Uterus (tissue), 4 donors: ENCODE results near the gene DUSP28. TPM values are rescaled to one million over a fixed set of nuclear protein-coding genes. Genes with fewer than 3 reads are reported as not detected.

Experiments
- DNase-seq, 2 donors: peaks; one replicate each; pipeline ENCODE4 v3.0.0-alpha.2; 2019 to 2020
- H3K27ac ChIP-seq, 2 donors: fragments of 200-600 bp; sonication (generic); 1 replicate in 1 of 2; 2 replicates in 1 of 2; pipeline ENCODE4 v1.5.1; 2016 to 2018
- H3K27me3 ChIP-seq, 2 donors: fragments of 200-600 bp; sonication (generic); one replicate each; pipeline ENCODE4 v1.5.1; 2018 to 2019; ENCODE audit warnings: control low read depth in 1 of 2
- H3K36me3 ChIP-seq, 2 donors: fragments of 200-600 bp; sonication (generic); one replicate each; pipeline ENCODE4 v1.5.1; 2019; ENCODE audit warnings: control low read depth in 1 of 2
- H3K4me1 ChIP-seq, 2 donors: fragments of 200-600 bp; sonication (generic); one replicate each; pipeline ENCODE4 v1.5.1; 2018 to 2019; ENCODE audit warnings: control low read depth in 1 of 2
- H3K4me3 ChIP-seq, 2 donors: fragments of 200-600 bp; sonication (generic); 1 replicate in 1 of 2; 2 replicates in 1 of 2; pipeline ENCODE4 v1.5.1; 2018 to 2019; ENCODE audit warnings: mild to moderate bottlenecking in 1 of 2
- H3K9me3 ChIP-seq, 2 donors: fragments of 200-600 bp; sonication (generic); one replicate each; pipeline ENCODE4 v1.5.1; 2019; ENCODE audit warnings: control low read depth in 1 of 2
- POLR2A ChIP-seq, 2 donors: fragments of 450-650 bp; IDR thresholded peaks; one replicate each; pipeline ENCODE4 v1.6.1; 2016; ENCODE audit warnings: antibody characterized with exemption in 2 of 2, mild to moderate bottlenecking in 1 of 2, moderate library complexity in 1 of 2
- intact Hi-C: fragments of 100-400 bp; cut with DNase I; formaldehyde crosslinking; loops from one replicate; pipeline ENCODE4 v1.15.1; 2023; ENCODE audit warnings: low total_unique reads
- total RNA-seq, 4 donors: library from RNA; depleted of rRNA in 3 of 4; stranded (reverse); fragments of >200 nt in 3 of 4; gene quantifications; one replicate each; pipeline versions ENCODE4 v1.1.0 to v1.2.4, GENCODE V29; 2014 to 2023
- TF ChIP-seq, protein P1 (sequence below), 4 experiments: fragments of 200-600 bp in 2 of 4; fragments of 450-650 bp in 2 of 4; sonication (generic) in 2 of 4; IDR thresholded peaks; one replicate each; pipeline ENCODE4 v1.5.1; 2016 to 2019; ENCODE audit warnings: antibody characterized with exemption in 4 of 4, mild to moderate bottlenecking in 2 of 4, moderate library complexity in 1 of 4
- donor health status: DM: yes; HTN: yes; CAD: no.

DUSP28 gene
- total RNA-seq, 4 donors from 2014 or later: 0.26 to 3.7 (median 2.6) TPM

DNA sequence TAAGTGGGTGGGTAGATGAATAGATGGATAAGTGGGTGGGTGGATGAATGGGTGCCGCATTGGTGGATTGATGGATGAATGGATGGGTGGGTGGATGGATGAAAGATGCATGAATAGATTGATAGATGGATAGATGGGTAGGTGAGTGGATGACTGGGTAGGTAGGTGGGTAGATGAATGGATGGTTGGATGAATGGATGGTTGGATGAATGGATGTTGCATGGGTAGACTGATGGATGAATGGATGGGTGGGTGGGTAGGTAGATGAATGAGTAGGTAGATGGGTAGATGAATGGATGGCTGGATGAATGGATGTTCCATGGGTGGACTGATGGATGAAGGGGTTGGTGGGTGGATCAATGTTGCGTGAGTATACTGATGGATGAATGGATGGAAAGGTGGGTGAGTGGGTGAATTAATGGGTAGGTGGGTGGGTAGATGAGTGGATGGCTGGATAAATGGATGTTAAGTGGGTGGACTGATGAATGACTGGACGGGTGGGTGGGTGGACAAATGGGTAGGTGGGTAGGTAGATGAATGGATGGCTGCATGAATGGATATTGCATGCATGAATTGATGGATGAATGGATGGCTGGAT lies 32.9 kb upstream of the DUSP28 start:
- no peaks in the 10 kb centered on the region for H3K9me3 ChIP-seq
- H3K36me3 ChIP-seq: no peaks in the 10 kb centered on the region
- intact Hi-C loops: no loop called here
- no peaks in the 10 kb centered on the region for H3K27me3 ChIP-seq
- H3K4me3 ChIP-seq: no peak overlapping the region
- H3K4me1 ChIP-seq: no peaks in the 10 kb centered on the region
- DNase-seq: no peak
- TF ChIP-seq, protein P1, sequence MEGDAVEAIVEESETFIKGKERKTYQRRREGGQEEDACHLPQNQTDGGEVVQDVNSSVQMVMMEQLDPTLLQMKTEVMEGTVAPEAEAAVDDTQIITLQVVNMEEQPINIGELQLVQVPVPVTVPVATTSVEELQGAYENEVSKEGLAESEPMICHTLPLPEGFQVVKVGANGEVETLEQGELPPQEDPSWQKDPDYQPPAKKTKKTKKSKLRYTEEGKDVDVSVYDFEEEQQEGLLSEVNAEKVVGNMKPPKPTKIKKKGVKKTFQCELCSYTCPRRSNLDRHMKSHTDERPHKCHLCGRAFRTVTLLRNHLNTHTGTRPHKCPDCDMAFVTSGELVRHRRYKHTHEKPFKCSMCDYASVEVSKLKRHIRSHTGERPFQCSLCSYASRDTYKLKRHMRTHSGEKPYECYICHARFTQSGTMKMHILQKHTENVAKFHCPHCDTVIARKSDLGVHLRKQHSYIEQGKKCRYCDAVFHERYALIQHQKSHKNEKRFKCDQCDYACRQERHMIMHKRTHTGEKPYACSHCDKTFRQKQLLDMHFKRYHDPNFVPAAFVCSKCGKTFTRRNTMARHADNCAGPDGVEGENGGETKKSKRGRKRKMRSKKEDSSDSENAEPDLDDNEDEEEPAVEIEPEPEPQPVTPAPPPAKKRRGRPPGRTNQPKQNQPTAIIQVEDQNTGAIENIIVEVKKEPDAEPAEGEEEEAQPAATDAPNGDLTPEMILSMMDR (IDR thresholded peaks at IDR 0.05): no peak
- TF ChIP-seq POLR2A (IDR thresholded peaks at IDR 0.05): no peak
- no peak overlapping the region for H3K27ac ChIP-seq

- intact Hi-C loops: no loop called here
- TF ChIP-seq POLR2A (IDR thresholded peaks at IDR 0.05): no peak
- TF ChIP-seq, protein P1 (IDR thresholded peaks at IDR 0.05): no peak
- H3K4me1 ChIP-seq: no peaks in the 10 kb centered on the region
- H3K27ac ChIP-seq: no peak overlapping the region
- no peak for DNase-seq
- peaks cover 0 to 6% of the 10 kb centered on the region in 2 donors for H3K9me3 ChIP-seq
- no peaks in the 10 kb centered on the region for H3K27me3 ChIP-seq
- H3K36me3 ChIP-seq: no peaks in the 10 kb centered on the region
- H3K4me3 ChIP-seq: no peak overlapping the region
Observed at GRCh38 chr2:240528406-240529040, 31.6 kb upstream of the DUSP28 start.

DNA sequence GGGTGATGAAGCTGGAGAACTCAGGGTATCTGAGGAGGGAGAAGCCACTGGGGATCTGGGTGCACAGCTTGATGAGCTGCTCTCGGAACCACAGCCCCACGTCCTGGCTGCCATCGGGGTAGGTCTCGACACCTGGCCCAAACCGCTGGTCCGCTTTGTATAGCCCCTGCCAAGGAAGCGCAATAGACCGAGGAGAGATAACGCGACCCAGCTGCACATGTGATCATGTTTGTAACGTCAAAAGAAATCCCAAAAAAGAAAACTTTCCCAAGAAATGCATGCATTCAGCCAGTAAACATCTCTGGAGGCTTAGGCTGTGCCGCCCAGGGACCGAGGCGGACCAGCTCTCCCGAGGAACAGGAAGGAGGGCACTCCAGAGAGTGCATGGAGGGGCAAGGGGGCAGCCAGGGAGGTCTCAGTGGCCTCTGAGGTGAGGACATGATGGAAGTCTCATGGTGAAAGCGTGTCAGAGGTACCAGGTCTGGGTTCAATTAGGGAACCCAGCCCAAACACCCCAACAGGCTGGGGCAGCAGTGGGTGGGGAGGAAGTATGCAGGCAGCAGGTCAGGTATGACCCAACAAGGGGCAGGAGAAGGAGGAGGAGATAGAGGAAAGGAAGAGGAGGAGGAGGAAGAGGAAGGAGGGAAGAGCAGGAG lies 30.7 kb upstream of the DUSP28 start:
- Histone ChIP-seq H3K9me3 (peaks cover 0 to 6% of the 10 kb centered on the region in 2 donors), H3K4me3 (no peak overlapping the region), H3K4me1 (no peaks in the 10 kb centered on the region), H3K36me3 (no peaks in the 10 kb centered on the region), H3K27ac (no peak overlapping the region), H3K27me3 (no peaks in the 10 kb centered on the region)
- TF ChIP-seq, protein P1 (IDR thresholded peaks at IDR 0.05): no peak
- TF ChIP-seq POLR2A (IDR thresholded peaks at IDR 0.05): no peak
- intact Hi-C loops: no loop called here
- no peak for DNase-seq

GRCh38 chr2:240530181-240530580 lies 30.0 kb upstream of the DUSP28 start:
- Histone ChIP-seq H3K4me1 (no peaks in the 10 kb centered on the region), H3K4me3 (no peak overlapping the region), H3K27me3 (no peaks in the 10 kb centered on the region), H3K9me3 (peaks cover 0 to 6% of the 10 kb centered on the region in 2 donors), H3K36me3 (no peaks in the 10 kb centered on the region), H3K27ac (no peak overlapping the region)
- intact Hi-C loops: no loop called here
- TF ChIP-seq POLR2A (IDR thresholded peaks at IDR 0.05): no peak
- TF ChIP-seq, protein P1 (IDR thresholded peaks at IDR 0.05): no peak
- DNase-seq: no peak

DNA sequence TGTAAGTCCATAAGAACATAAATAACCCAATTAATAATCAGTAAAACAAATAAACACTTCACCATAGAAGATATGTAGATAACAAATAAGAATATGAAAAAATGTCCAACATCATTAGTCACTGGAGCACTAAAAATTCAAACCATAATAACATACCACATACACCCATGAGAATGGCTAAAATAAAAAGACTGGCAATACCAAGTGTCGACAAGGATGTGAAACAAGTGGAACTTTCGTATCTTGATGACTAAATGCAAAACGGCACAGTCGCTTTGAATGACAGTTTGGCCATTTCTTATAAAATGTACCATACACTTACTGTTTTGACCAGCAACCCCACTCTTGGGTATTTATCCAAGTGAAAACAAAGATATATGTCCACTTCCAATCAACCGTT lies 29.1 kb upstream of the DUSP28 start:
- intact Hi-C loops: no loop called here
- Histone ChIP-seq H3K36me3 (no peaks in the 10 kb centered on the region), H3K27me3 (no peaks in the 10 kb centered on the region), H3K9me3 (peaks cover 0 to 6% of the 10 kb centered on the region in 2 donors), H3K27ac (no peak overlapping the region), H3K4me3 (no peak overlapping the region), H3K4me1 (no peaks in the 10 kb centered on the region)
- no peak for DNase-seq
- TF ChIP-seq POLR2A (IDR thresholded peaks at IDR 0.05): no peak
- TF ChIP-seq, protein P1 (IDR thresholded peaks at IDR 0.05): no peak
